ENCODE results near the gene PSME4.
"Not testable (repeated sequence)": the region's sequence is repeated elsewhere in the genome, so short reads cannot be mapped to it uniquely, and the experiment has no call there.

Gene PSME4

DNA sequence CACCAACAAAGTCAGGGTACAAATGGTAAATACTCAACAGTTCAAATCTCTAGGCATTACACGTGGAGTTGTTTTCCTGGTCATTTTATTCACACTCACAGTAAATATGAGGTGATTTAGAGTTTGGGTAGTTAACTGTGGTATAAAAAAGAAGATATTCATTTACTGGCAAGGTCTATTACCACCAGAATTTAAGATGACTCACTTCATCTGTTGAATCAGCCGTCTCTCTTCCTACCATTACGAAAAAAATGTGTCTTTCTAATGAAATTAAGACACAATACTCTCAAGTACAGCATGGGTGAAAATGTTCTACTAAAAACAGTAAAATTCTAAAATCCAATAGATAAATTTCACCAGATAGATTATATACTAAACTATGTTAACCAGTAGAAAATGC, 90.0 kb downstream of the PSME4 start:
- no peak for DNase-seq

DNA sequence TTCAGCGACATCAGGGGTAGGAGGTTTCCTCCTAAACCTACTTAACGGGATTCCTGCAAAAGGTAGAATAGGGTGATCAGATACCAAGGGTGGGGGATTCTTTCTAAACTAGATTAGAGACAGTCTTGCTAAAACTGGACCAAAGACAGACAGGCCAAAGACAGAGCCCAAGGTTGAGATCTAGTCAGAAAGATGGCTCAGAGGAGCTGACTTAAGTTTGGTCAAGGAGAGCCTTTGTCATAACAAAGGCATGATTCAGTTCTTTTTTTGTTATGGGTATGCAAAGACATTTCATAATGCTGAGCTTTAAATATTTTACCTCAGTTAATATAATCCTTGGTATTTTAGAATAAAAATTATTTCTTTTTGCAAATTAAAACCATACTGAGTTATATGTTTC, 93.2 kb downstream of the PSME4 start:
- DNase-seq: no peak

DNA sequence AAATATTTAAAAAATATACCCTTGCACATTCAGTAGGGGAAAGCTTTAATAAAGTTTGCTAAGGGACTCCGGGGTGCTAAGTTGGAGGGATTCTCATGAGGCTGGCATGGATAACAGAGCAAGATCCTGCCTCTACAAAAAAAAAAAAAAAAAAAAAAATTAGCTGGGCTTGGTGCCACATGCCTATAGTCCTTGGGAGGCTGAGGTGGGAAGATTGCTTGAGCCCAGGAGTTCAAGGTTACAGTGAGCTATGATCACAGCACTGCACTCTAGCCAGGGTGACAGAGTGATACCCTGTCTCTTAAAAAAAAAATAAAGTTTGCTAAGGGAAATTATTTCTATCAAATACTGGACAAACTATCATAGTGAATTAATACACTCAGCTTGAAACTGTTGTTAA, 93.7 kb downstream of the PSME4 start:
- DNase-seq: no peak

DNA sequence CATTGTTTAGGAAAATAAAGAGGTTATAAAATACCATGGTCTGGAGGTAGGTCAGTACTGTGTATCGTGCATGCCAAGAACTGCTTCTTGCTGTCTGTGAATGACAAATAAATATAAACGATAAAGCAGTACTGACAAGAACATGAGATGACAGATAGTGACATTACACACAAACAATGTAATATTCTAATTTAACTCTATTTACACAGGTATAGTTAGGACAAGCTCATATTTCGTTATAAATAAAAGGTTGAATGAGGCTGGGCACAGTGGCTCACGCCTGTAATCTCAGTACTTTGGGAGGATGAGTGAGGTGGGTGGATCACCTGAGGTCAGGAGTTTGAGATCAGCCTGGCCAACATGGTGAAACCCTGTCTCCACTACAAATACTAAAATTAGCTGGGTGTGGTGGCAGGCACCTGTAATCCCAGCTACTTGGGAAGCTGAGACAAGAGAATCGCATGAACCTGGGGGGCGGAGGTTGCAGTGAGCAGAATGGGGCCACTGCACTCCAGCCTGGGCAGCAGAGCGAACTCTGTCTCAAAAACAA, 96.3 kb downstream of the PSME4 start:
- no peak for DNase-seq

DNA sequence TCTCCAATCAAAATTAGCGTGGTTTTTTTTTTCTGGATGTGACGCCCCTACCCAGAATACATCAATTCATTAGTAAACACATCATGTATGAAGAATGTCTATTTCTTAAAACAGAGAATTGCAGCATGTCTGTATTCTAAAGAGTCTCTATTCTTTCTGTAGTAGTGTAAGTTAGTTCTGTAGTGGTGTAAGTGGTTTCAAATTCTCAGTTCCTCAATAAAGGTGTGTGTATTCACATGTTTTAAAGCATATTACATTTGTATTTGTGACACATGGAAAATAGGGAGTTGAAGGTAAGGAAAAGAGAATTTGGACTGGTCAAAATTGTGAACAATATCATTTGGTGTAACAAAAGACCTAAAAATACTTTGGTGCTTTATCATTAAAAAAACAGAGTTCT, 103.0 kb downstream of the PSME4 start:
- DNase-seq: no peak

DNA sequence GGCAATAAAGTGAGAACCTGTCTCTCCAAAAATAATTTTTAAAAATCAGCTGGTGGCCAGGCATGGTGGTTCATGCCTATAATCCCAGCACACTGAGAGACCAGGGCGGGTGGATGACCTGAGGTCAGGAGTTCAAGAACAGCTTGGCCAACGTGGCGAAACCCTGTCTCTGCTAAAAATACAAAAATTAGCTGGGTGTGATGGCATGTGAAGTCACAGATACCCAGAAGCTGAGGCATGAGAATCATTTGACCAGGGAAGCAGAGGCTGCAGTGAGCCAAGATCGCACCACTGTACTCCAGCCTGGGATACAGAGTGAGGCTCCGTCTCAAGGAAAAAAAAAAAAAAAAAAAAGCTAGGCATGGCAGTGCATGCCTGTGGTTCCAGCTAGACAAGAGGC, 103.6 kb downstream of the PSME4 start:
- no peak for DNase-seq

DNA sequence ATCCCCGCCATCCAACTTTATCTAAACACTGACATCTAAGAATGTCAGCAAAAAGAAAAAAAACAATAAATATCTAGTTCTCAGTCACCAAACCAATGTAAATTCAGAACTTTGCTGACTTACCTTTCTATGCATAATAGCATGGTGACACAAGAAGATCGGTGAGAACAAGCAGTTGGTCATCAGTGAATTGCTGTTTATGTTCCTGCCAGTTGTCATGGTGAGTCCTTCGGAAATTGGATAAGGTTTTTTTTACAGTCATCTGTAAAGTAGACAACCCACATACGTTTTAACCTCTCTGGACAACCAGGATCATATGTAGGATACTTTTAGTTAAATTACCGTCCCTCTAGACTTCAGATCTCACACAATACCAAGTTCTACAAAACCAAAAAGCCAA, 104.8 kb downstream of the PSME4 start:
- DNase-seq: no peak

DNA sequence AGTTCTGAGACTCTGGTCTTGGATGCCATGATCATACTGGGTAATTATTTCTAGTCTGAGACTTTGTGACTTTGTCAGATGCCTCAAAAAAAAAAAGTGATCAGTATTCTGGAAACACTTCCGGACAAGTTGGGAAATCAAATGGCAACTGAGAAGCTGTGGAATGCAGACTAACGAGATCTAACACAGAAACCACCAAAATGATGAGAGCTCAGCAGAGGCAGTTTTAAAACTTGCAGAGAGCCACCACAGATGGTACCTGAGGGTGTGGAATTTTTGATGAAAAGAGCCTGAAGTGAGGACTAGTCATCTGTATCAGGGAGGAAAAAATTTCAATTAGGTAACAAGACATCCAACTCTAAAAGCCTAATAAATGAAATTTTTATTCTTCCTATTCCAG, 105.5 kb downstream of the PSME4 start:
- no peak for DNase-seq

DNA sequence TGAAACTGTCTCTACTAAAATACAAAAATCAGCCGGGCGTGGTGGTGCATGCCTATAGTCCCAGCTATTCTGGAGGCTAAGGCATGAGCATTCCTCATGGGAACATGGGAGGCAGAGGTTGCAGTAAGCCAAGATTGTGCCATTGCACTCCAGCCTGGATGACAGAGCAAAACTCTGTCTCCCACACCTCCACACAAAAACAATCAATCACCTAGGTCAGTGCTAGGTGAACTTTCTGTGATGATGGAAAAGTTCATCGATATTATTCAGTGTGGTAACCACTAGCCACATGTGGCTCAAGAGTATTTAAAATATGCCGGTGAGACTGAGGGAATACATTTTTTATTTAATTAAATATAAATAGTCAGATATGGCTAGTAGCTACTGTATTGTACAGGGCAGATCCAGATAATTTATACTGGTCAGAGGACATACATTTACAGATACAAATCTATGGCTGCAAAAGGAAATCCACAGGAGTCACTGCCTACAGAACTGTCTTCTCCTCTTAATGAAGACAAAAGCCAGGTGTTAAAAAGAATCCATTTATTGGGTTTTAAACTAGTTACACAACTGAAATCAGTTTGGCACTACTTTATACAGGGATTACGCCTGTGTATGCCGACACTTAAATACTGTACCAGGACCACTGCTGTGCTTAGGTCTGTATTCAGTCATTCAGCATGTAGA, 107.1 kb downstream of the PSME4 start:
- no peak for DNase-seq

DNA sequence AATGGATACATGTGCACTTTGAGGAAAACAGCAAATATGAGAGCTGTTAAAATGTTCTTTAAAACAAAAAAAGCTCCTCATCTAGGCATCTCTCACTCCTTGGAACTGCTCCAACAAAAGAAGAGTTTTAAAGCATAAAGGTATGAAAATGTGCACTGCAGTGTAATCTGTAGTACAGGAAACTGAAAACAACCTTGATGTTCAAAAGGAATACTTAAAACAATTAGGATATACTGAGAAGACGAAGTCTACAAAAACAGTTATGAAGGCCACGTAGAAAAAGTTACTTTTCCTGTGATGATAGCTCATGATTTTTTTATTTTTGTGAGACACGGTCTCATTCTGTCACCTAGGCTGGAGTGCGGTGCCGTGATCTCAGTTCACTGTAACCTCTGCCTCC, 109.0 kb downstream of the PSME4 start:
- DNase-seq: no peak

DNA sequence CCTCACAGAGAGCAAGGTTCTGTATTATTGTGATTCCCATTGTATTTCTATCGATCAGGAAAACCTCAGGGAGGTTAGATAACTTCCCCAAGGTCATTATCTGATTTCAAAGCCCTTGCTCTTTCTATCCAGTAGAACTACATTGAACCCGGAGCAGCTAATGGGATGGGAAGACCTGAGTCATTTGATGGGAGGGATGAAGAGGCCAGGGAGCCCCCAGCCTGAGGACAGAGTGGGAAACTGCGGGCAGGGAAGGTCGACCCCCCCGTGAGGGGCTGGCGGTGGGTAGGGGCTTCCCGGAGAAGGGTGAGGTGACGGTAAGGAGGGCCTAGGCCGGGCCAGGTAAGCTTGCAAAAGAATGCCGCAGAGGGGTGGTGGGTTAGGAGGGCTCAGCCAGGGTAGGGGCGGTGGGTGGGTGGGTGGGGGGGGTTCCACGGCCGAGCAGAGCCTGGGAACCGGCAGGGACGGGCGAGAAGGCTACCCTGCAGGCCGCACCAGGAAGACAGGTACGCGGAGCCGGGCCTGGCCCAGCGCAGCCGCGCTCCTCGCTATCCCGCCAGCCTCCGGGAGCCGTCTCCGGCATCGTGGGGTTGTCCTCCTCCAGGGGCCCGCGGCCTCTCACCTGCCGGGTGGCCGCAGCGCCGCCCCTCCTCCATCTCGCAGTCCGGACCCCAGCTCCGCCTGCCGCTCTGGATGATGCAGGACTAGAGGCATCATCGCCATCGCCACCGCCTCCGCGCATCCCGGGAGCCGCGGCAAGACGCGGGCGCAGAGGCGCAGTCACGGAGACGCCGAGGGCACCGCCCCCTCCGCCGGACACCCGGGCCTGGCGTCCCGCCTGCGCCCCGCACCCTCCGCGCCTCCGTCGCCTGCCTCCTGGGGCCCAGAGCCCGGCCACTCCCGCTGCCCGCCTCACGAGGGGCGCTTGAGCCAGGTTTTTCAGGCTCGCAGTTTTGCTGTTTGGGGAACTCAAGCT, 111.3 kb downstream of the PSME4 start, which contains the start of gene GPR75:
GPR75 (minus strand) TSS at position 762 of the 976 bp plus-strand sequence. CDS start 5,211 bp downstream, outside the sequence.
- DNase-seq: no peak

DNA sequence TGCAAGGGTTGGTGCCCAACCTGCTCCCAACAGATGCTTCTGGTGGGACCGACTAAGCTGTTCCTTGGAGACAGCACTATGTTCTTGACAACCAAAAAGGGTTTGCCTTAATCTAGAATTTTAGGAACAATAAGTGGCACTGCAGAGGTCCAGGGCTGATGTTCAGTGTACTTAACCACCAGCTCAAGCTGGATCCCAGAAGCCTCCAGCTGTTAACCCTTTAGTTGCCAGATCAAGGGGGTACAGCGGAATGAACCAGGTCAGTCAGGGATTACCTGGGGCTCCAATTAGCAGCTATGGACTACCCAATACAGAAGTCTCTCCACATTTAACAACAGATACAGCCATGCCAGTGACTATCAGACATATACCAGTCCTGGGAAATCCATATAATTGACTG, 114.5 kb downstream of the PSME4 start:
- DNase-seq: no peak

DNA sequence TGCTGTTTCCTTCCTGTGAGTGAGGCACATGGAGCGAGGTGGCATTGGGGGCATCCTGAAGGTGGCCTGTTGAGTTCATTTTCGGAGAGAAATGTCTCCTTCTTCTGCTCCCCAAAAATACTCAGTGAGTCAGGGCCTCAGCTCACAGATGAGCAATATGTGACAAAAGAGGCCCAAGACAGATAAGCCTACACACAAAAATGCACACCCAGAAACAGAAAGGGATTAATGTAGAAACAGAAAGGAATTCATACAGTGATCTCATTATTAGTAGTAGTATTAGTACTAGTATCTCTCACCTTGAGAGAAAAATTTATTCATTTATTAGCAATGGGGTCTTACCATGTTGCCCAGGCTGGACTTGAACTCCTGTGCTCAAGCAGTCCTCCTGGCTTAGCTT, 116.1 kb downstream of the PSME4 start:
- DNase-seq: no peak

DNA sequence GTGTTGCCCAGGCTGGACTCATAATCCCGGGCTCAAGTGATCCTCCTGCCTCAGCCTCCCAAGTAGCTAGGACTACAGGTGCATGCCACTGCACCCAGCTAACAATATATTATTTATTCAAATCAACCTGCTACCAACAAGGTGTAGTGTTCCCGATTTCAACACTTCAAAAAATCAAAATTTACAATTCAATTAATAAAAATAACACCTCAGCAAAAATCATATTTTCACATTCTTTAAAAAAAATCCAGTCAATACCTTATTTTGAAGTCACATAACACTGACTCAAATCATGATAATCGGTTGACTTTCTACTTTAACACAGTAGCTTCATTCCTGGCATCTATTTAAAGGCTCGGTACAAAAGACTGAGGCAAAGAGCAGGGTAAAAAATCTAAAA, 118.3 kb downstream of the PSME4 start:
- DNase-seq: no peak

DNA sequence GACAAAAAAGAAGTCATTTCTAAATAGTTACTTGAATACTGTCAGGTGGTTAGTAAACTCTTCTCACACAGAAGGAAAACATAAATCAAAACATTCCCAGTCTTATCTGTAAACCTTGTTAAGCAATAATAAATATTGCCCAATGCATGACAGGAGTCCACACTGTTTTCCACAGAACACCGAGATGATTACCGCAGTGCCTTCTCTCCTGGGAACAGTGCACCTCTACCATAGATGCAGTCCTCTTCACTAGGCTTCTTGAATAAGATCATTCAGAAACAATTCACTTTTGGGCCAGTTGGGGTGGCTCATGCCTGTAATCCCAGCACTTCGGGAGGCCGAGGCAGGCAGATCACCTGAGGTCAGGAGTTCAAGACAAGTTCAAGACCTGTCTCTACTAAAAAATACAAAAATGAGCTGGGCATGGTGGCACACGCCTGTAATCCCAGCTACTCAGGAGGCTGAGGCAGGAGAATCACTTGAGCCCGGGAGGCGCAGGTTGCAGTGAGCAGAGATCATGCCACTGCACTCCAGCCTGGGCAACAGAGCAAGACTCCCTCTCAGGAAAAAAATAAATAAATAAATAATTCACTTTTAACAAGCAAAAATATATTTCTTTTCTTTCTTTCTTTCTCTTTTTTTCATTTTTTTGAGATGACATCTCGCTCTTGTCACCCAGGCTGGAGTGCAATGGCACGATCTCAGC, 119.6 kb downstream of the PSME4 start:
- DNase-seq: not testable (repeated sequence)

DNA sequence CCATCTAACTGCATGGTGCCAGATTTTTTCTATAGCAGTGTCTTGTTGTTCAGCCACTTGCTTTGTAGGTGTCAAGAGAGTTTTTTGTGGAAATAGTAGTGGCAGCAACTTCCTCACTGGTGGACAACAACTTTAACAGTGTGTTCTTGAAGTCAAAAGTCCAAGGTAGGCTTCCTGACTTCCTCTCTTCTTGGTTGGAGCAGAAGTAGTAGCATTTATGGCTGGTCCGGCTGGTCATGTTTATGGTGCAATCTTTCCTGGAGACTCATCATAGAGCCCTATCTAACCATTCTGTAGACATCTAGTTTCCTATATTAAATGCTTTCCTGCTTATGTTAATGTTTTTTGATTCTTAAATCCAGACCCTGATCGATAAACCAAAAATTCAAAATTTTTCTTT, 122.7 kb downstream of the PSME4 start:
- DNase-seq: peak in 1 of 3 donors; percentile 8

DNA sequence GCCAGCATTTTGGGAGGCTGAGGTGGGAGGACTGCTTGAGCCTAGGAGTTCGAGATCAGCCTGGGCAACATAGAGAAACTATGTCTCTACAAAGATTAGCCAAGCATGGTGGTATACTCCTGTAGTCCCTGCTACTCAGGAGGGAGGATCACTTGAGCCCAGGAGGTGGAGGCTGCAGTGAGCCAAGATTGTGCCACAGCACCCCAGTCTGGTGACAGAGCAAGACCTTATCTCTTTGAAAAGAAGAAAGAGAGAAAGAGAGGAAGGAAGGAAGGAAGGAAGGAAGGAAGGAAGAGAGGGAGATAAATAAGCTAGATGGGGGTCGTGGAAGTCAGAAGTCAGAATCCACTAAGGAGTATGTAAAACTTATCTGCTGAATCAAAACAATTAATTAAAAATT, 127.2 kb downstream of the PSME4 start:
- no peak for DNase-seq

DNA sequence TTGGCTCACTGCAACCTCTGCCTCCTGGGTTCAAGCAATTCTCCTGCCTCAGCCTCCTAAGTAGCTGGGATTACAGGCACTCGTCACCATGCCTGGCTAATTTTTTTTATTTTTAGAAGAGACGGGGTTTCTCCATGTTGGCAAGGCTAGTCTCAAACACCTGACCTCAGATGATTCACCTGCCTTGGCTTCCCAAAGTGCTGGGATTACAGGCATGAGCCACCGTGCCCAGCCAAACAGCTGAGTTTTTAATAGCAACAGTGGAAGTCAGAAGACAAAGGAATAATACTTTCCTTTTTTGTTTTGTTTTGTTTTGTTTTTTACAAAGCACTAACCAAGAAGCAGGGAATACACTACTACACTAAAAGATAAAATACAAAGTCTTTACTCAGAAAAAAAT, 127.9 kb downstream of the PSME4 start:
- no peak for DNase-seq

DNA sequence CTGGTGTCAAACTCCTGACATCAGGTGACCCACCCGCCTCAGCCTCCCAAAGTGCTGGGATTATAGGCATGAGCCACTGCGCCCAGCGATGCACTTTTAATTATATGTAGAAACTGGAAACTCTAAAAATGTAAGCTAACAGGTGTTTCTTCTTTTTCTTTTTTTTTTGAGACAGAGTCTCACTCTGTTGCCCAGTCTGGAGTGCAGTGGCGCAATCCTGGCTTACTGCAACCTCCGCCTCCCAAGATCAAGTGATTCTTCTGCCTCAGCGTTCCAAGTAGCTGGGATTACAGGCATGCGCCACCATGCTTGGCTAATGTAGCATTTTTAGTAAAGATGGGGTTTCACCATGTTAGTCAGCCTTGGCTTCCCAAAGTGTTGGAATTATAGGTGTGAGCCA, 129.1 kb downstream of the PSME4 start:
- not testable (repeated sequence) for DNase-seq

DNA sequence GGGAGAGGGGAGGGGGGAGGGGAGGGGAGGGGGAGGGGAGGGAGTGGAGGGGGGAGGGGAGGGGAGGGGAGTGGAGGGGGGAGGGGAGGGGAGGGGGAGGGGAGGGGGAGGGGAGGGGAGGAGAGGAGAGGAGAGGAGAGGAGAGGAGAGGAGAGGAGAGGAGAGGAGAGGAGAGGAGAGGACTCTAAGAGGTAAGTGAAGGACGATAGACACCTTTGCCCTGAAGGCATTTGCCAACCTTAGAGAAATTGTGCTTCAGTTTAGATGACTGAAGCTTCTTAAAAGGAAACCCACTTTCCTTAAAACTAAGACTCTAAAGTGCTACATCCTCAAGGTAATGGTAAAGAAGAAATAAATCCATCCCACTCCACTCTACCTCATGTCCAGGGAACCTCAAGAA, 130.2 kb downstream of the PSME4 start:
- DNase-seq: no peak

DNA sequence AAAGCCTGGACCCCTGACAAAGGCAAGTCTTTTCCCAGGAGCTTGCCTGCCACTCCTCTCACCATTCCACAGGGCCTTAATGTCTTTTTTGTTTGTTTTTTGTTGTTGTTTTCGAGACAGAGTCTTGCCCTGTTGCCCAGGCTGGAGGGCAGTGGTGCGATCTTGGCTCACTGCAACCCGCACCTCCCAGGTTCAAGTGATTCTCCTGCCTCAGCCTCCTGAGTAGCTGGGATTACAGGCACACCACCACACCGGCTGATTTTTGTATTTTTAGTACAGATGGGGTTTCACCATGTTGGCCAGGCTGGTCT, 140.9 kb downstream of the PSME4 start:
- not testable (repeated sequence) for DNase-seq

DNA sequence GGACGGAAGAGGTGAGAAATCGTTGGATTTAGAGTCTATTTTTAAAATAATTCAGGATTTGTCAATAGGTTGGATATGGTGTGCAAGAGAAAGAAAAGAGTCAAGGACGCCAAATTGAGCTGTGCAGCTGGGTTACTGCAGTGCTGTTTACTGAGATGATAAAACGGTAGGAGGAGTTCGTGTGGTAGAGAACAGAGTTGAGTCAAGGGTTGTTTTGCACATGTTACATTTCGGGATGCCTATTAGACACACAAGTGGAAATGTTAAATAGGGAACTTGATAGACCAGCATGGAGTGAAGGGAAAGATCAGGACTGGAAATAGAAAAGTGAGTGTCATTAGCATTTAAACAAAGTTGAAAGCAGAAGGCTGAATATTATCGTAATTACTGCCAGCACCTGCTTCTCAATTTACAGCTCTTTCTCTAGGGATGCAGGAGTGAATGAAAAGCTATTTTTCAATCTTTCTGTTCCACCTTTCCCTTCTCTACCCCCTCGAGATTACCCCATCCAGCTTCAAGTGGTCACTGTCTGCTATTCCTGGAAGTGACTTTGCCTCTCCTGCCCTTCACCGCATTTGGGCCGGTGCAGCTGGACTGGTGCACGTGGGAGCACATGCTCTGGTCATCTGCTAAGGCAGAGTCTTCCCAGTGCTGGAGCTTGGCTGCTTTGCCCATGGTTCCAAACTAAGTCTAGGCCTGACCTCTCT, 141.4 kb downstream of the PSME4 start:
- DNase-seq: no peak

DNA sequence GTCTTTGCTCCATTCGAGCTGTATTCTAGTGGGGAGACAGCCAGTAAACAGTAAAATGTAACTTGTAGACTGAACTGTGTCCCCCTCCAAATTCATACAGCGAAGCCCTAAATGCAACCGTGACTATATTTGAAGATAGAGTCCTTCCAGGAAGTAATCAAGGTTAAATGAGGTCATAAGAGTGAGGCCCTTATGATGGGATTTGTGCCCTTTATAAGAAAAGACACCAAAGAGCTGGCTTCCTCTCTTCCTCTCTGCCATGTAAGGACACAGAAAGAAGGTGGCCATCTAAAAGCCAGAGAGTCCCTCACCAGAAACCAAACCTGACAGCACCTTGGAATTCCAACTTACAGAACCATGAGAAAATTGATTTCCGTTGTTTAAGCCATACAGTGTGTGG, 142.5 kb downstream of the PSME4 start:
- no peak for DNase-seq

All from suppressor macrophage treated with lipopolysaccharide for 1 hour (primary cell).